OCI-M1 (cell line): ENCODE results near the gene PIK3R2.
A peak's percentile ranks its signal among the peaks of the same experiment; 100 is the strongest.

Experiments
- DNase-seq: peaks from one replicate; lab custom pipeline; 2025; lab: John Stamatoyannopoulos, UW

Gene PIK3R2

GRCh38 chr19:18173054-18173571 is 20.1 kb downstream of the PIK3R2 start:
- DNase-seq = peak; percentile 66

DNA sequence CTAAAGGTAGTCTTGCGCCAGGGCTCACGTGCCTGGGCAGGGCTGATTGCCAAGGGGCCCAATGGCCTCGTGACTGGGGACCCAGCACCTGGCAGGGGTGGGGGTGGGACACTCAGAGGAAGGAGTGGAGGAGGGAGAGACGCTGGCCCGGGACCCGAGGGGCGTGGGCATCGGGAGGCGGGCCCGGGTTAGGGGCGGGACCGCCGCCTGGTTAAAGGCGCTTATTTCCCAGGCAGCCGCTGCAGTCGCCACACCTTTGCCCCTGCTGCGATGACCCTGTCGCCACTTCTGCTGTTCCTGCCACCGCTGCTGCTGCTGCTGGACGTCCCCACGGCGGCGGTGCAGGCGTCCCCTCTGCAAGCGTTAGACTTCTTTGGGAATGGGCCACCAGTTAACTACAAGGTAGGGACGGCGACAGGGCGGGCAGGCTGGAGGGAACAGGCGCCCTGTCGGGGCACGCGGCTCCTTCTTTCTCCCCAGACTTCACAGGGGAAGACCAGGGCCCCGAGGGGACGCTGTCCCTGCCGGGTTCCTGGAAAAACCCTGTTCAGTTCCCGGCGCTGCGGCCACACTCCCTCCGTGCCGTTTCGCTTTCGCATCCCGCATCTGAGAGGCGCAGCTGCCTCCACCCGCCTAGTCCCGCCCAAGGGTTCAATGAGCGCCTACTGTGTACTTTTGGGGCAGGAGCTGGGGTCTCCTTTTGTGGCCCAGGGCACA is 20.8 kb downstream of the PIK3R2 start, which contains the start of gene IFI30:
Gene IFI30 (plus strand): TSS at position 242 of the 717 bp plus-strand sequence. CDS start 29 bp downstream, at position 271.
- DNase-seq = peak; percentile 89

DNA sequence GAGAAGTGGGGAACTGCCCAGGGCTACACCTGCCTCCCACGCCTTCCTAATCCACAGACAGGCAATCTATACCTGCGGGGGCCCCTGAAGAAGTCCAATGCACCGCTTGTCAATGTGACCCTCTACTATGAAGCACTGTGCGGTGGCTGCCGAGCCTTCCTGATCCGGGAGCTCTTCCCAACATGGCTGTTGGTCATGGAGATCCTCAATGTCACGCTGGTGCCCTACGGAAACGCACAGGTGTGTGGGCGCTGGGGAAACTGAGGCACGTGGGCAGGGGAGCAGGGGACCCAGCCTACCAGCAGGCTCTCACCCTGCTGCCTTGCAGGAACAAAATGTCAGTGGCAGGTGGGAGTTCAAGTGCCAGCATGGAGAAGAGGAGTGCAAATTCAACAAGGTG is 22.0 kb downstream of the PIK3R2 start:
- no peak for DNase-seq

GRCh38 chr19:18176367-18177310 is 23.7 kb downstream of the PIK3R2 start:
- DNase-seq = no peak

DNA sequence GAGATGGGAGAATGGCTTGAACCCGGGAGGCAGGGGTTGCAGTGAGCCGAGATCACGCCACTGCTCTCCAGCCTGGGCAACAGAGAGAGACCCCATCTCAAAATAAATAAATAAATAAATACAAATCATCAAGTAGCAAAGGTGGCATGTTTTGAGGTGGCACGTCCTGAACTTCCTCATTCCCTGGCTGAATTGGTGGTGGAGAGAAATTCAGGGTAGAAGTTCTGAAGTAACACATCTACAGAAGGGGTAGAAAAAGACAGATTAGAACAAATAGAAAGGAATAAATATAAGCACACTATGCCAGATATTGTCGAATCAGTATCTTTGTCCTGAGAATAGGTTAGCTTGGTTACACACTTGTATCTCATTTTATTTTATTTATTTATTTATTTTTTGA is 27.0 kb downstream of the PIK3R2 start:
- DNase-seq = no peak

GRCh38 chr19:18183529-18183928 is 30.6 kb downstream of the PIK3R2 start:
- DNase-seq = no peak

- no peak for DNase-seq
These were observed 32.6 kb downstream of the PIK3R2 start for GRCh38 chr19:18185538-18185937.

GRCh38 chr19:18190278-18190677 is 37.3 kb downstream of the PIK3R2 start:
- no peak for DNase-seq

GRCh38 chr19:18191640-18192062 is 38.7 kb downstream of the PIK3R2 start:
- DNase-seq = no peak

- DNase-seq = peak; percentile 100
These were observed 39.9 kb downstream of the PIK3R2 start, which contains the start of gene MPV17L2 for GRCh38 chr19:18192673-18193387. MPV17L2 (plus strand) TSS chr19:18193218; CDS start chr19:18193282, 64 bp downstream.

- peak; percentile 27 for DNase-seq
These were observed 40.6 kb downstream of the PIK3R2 start for GRCh38 chr19:18193388-18194180.

DNA sequence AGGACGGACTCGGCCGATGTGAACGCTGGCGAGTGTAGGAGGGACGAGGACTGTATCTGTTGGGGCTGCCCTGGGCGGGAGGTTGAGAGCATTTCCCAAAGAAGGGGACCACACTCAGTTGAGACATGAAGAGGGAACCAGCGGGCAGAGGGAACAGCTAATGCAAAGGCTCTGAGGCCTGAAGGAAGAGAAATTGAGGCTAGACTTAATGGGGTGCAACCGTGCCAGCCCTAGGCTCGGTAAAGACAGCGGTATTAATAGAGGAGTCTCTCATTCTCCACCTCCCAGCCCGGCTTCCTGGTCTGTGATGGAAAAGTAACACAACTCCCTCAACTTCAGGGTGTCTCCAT is 41.2 kb downstream of the PIK3R2 start:
- no peak for DNase-seq

GRCh38 chr19:18194554-18195238 is 41.7 kb downstream of the PIK3R2 start:
- no peak for DNase-seq

DNA sequence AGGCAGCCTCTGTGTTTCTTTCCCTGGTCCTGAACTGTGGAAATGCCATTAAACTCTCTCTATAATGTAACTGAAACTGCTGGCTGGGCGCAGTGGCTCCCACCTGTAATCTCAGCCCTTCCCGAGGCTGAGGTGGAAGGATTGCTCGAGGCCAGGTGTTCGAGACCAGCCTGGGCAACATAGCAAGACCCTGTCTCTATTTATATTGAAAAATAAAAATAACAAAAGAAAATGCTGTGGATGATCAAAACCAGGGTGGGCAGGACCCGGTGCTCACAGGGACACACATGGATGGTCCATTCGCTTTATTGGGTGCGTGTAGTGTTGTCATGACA is 43.5 kb downstream of the PIK3R2 start:
- DNase-seq = no peak

DNA sequence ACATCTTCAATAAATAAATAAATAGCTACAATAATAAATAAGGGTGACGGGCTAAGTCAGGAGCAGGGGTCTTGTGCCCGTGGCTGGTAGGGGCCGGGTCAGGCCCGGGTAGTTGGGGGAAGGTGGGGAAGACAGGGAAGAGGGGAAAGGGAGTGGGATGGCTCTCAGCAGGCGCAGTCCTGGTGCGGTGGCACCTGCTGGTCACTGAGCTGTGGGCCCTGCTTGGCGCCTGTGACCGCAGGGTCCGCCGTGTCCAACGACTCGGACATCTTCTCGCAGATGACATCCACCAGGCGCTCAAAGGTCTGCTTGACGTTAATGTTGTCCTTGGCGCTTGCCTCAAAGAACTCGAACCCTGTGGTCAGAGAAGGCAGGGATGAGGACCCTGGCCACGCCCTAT is 44.3 kb downstream of the PIK3R2 start:
- no peak for DNase-seq

GRCh38 chr19:18197941-18198340 is 45.0 kb downstream of the PIK3R2 start:
- DNase-seq = no peak

DNA sequence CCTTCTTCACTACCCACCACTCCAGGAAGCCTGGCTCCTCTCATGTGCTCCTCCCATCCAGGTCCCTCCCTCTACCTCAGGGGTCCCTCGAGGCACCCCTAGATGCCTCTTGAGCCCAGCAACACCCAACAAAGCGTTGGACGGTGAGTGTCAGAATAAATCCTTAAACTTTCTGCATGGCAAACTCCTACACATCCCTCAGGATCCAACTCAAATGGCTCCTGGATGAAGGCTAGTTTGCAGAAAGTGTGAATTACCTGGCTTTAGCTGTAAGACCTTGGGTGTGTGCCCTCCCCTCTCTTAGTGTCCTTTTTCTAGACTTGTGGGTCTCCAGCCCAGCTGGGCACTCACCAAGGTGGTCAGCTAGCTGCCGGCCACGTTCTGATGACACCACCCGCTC is 45.4 kb downstream of the PIK3R2 start:
- DNase-seq = no peak

- DNase-seq = no peak
These were observed 49.4 kb downstream of the PIK3R2 start for GRCh38 chr19:18202397-18202777.

DNA sequence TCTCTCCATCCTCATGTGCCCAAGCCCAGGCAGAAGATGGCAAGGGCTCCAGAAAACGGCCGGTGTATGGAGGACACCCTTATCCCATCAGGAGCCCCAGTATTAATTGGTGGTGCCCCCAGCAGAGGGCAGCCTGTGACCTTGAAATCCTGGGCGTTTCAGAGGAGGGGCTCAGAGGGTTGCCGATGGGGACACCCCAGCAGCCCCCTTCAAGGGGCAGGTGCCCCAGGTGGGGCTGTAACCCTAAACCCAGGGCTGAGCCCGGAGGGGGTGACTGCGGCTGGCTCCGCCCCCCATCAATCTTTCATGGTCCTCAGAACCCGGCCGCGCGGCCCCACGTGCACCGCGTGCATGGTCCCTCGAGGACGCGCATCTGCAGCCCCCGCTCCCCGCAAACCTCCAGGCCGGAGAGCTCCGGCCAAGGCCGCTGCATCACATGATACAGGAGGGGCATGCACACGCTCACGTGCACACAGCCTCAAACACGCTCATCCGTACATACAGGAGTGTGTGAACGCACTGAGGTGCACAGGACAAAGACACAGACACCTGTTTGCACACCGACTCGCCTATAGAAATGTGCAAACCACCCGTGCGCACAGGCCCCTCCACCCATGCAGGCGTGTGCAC is 49.9 kb downstream of the PIK3R2 start:
- DNase-seq = no peak

DNA sequence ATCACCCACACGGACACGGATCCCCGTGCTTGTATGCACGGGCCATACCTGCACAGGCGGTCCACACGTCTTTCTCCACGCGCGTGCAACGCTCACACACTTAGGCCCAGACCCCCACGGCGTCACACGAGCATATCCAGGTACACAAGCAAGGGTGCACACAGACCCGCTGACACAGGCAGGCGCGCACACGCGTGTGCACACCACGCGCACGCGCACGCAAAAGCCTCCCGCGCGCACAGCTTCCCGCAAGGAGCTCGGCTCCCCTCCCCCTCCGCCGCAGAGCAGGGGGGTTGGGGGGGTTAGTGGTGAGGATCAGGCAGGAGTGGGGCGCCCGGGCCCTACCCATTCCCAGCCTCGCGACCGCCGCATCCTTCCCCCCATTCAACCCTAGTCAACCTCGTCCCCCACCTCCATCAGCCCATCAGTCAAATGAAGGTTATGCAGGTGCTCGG is 50.5 kb downstream of the PIK3R2 start:
- DNase-seq = no peak
